ENCODE measurements around the gene DPCD. TPM values are rescaled to one million over a fixed set of nuclear protein-coding genes. Genes with fewer than 3 reads are reported as not detected.
"Not testable (repeated sequence)": the region's sequence is repeated elsewhere in the genome, so short reads cannot be mapped to it uniquely, and the experiment has no call there.

The DPCD gene
- total RNA-seq, 1 experiment from 2014 or later = 36.2 TPM

DNA sequence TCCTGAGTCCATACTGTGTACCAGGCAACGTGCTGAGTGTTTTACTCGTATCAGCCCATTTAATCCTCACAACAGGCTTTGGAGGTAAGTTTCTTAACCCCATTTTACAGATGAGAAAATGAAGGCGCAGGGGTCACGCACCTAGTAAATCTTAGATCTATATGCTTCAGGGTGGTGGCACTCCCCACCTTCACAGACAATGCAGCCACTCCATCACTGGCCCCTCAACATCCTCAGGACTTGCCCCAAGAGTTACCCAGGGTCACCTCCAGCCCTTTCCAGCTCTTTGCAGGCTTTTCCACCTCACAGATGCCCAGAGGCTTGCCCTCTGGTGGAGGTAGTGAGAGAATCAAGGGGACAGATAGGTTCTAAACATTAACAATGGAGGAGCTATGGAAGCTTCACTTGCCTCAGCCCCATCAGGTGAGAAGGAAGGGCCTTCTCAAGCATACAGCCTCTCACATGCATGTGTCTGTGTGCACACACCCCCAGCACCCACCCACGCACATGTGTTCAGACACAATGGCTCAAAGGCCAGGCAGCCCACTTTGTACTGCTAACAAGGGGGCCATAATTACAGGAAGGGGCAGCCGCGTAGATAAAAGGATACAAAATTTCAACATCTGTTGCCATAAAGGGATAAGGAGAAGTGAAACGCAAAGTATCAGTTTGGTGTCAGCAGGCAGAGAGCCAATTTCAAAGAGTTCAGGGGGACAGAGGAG is 29.1 kb downstream of the DPCD start:
- Histone ChIP-seq H3K27me3 (no peaks in the 10 kb centered on the region), H3K27ac (no peak overlapping the region), H3K4me1 (peaks cover 3% of the 10 kb centered on the region; the same call in 1 of the 2 replicates), H3K4me3 (no peak overlapping the region), H3K9me3 (replicated peaks) (no peaks in the 10 kb centered on the region), H3K36me3 (peaks cover 4% of the 10 kb centered on the region; the same call in 1 of the 2 replicates)
- DNase-seq = peak in 1 of 2 experiments; percentile 40

DNA sequence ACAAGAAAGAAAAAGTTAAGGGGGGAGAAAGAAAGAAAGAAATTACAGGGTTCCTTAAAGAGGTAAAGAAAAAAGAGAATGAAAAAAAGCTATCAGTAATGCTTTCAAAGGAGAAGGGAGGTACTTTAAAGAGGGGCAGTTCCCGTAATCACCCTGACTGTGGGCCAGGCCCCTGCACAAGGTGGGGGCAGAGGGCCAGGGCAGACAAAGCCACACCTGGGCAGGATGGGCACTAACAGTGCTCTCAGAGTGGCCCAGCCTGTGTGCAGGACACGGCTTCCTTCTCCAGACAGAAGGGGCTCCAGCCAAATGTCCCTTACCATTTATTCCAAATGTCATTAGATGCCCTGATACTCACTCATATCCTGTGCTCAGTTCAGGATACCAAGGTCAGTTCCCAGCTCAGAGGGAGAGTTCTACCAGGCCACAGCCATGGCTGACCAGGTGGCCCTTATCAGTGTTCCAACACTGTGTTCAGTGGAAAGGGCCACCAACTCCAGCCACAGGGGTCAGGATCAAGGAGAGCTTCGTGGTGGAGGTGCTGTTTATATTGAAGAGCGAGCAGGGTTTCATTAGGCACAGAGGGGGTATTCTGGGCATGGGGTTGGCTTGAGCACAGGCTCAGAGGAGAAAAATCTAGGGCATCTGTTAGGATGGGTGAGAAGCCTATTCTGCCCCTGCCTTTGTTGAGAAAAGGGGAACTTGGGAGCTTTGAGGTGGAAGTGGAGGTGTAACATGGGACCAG is 29.9 kb downstream of the DPCD start:
- H3K9me3 ChIP-seq (replicated peaks) = no peaks in the 10 kb centered on the region
- H3K4me1 ChIP-seq = peaks cover under 1% of the 10 kb centered on the region; the same call in 1 of the 2 replicates
- no peak overlapping the region for H3K4me3 ChIP-seq
- H3K27me3 ChIP-seq = no peaks in the 10 kb centered on the region
- peaks cover 4% of the 10 kb centered on the region; the same call in 1 of the 2 replicates for H3K36me3 ChIP-seq
- H3K27ac ChIP-seq = no peak overlapping the region
- no peak for DNase-seq

DNA sequence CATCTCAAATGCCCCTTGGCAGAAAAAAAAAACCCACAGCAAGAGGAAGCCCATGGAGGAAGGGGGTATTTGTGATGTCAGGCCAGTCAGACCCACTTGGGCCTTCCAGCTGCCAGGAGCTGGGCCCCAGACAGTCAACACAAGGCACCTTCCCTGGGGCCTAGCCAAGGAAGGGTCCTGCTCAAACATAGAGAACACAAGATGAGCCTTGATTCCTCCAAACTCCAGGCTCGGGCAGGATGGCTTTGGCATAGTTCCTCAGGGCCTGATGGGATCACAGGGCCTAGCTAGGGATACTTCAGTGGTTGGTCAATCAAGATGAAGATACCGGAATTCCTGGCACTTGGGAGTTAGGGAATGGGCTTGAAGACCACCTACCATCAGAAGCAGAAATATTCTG is 30.8 kb downstream of the DPCD start:
- peaks cover 13% of the 10 kb centered on the region for H3K36me3 ChIP-seq

GRCh38 chr10:101619983-101620382 is 31.9 kb downstream of the DPCD start:
- Histone ChIP-seq H3K36me3 (peaks cover 14% of the 10 kb centered on the region), H3K4me1 (no peaks in the 10 kb centered on the region)
- no peak for DNase-seq

More for the DNA sequence above, 30.8 kb downstream of the DPCD start:
- peaks cover 4% of the 10 kb centered on the region; the same call in 1 of the 2 replicates for H3K9me3 ChIP-seq (replicated peaks)
- H3K4me1 ChIP-seq = no peaks in the 10 kb centered on the region
- H3K27ac ChIP-seq = no peak overlapping the region
- no peak for DNase-seq
- H3K4me3 ChIP-seq = no peak overlapping the region
- no peaks in the 10 kb centered on the region for H3K27me3 ChIP-seq

GRCh38 chr10:101623528-101623927 is 35.4 kb downstream of the DPCD start:
- Histone ChIP-seq H3K4me3 (no peak overlapping the region), H3K27me3 (no peaks in the 10 kb centered on the region), H3K9me3 (replicated peaks) (peaks cover 4% of the 10 kb centered on the region; the same call in 1 of the 2 replicates), H3K4me1 (no peaks in the 10 kb centered on the region), H3K36me3 (peaks cover 14% of the 10 kb centered on the region), H3K27ac (no peak overlapping the region)
- no peak for DNase-seq

More at GRCh38 chr10:101619983-101620382, 31.9 kb downstream of the DPCD start:
- Histone ChIP-seq H3K27me3 (no peaks in the 10 kb centered on the region), H3K27ac (no peak overlapping the region), H3K4me3 (no peak overlapping the region), H3K9me3 (replicated peaks) (peaks cover 4% of the 10 kb centered on the region; the same call in 1 of the 2 replicates)

- H3K4me1 ChIP-seq = no peaks in the 10 kb centered on the region
- no peak for DNase-seq
- H3K4me3 ChIP-seq = no peak overlapping the region
- no peaks in the 10 kb centered on the region for H3K27me3 ChIP-seq
- H3K27ac ChIP-seq = no peak overlapping the region
- H3K36me3 ChIP-seq = peaks cover 14% of the 10 kb centered on the region
- peaks cover 4% of the 10 kb centered on the region; the same call in 1 of the 2 replicates for H3K9me3 ChIP-seq (replicated peaks)
These were observed 36.5 kb downstream of the DPCD start for GRCh38 chr10:101624526-101625102.

DNA sequence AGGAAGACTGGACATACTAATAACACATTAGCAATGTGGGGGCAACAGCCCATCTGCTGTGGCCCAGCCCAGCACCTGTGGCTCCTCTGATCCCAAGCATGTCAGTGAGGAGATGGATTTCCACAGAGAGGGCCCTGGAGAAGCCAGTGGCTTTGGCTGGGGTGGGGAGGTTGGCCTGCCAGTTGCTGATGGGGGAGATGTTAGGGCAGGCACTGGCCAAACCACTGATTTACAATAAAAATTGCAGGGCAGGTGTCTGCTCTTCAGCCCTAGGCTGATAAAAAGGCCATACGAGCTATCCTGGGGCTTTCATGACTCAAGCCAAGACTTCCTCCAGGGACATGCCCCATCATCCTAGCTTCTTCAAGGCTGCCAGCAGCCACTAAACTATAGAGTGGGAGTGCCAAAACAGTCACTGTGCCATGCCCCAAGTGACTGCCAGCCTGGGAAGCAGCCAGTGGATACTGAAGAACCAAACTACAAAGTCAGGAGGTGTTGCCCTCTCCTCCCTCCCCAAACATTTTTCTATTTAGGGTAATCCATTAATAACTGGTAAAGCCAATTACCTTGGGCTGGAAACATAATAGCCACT is 37.8 kb downstream of the DPCD start:
- no peaks in the 10 kb centered on the region for H3K4me1 ChIP-seq
- H3K9me3 ChIP-seq (replicated peaks) = peaks cover 4% of the 10 kb centered on the region; the same call in 1 of the 2 replicates
- peak in 1 of 2 experiments; percentile 36 for DNase-seq
- H3K27me3 ChIP-seq = no peaks in the 10 kb centered on the region
- no peak overlapping the region for H3K27ac ChIP-seq
- H3K36me3 ChIP-seq = peaks cover 14% of the 10 kb centered on the region
- no peak overlapping the region for H3K4me3 ChIP-seq

GRCh38 chr10:101629837-101630632 is 41.9 kb downstream of the DPCD start:
- DNase-seq = no peak
- Histone ChIP-seq H3K36me3 (no peaks in the 10 kb centered on the region; the same call in none of the 2 replicates), H3K4me1 (no peaks in the 10 kb centered on the region), H3K9me3 (replicated peaks) (no peaks in the 10 kb centered on the region), H3K27me3 (no peaks in the 10 kb centered on the region), H3K4me3 (no peak overlapping the region), H3K27ac (no peak overlapping the region)

DNA sequence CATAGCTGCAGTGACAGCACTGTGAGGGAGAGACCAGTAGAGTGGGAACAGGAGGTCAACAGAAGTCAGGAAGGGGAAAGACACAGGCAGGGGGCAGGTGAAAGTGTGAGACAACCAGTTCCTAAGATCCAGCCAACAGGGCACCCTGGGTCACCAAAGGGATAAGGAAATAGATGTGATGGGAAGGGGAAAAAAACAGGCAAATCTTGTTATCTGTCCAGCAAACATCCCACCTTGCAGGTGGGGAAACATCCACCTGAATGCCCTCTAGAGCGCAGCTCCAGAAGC is 42.5 kb downstream of the DPCD start:
- Histone ChIP-seq H3K9me3 (replicated peaks) (no peaks in the 10 kb centered on the region), H3K4me1 (no peaks in the 10 kb centered on the region), H3K4me3 (no peak overlapping the region), H3K27me3 (no peaks in the 10 kb centered on the region), H3K36me3 (no peaks in the 10 kb centered on the region; the same call in none of the 2 replicates), H3K27ac (no peak overlapping the region)
- DNase-seq = no peak

DNA sequence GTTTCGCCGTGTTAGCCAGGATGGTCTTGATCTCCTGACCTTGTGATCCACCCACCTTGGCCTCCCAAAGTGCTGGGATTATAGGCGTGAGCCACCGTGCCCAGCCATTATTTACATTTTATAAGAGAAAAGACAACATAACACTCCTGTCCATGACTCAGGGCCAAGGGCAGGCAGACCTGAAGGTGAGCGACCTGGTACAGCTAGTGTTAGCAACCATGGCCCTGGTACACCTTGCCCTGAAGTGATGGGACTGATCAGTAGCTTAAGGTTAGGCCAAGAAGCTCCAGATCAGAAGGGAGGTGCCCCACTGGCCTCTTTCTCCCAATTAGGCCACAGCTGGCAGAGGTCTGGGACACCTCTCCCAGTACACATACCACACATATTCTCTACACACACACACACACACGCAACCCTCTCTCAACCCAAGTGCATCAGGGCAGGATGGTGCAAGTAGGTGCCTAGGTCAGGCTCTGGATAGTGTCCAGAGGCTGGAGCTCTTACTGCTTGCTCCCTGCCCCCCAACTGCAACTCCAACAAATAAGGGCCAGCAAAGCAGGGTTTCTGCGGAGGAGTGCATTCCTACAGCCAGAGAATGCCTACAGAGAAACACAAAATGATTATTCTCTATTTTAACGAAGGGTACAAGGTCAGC is 43.8 kb downstream of the DPCD start:
- Histone ChIP-seq H3K9me3 (replicated peaks) (no peaks in the 10 kb centered on the region), H3K4me3 (no peak overlapping the region), H3K4me1 (no peaks in the 10 kb centered on the region), H3K27me3 (no peaks in the 10 kb centered on the region), H3K27ac (no peak overlapping the region), H3K36me3 (peaks cover 3% of the 10 kb centered on the region)
- no peak for DNase-seq

DNA sequence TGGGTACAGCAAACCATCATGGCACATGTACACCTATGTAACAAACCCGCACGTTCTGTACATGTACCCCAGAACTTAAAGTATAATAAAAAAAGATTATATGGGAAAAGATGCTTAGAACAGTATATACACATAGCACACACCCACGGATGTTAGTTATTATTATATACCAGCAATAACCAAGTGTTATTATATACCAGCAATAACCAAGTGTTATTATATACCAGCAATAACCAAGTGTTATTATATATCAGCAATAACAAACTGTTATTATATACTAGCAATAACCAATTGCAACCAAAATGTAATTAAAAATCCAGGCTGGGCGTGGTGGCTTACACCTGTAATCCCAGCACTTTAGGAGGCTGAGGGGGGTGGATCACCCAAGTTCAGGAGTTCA is 45.4 kb downstream of the DPCD start:
- not testable (repeated sequence) for DNase-seq; H3K27me3 ChIP-seq; H3K4me1 ChIP-seq; H3K9me3 ChIP-seq (replicated peaks); H3K36me3 ChIP-seq; H3K27ac ChIP-seq; H3K4me3 ChIP-seq

- DNase-seq = no peak
- no peaks in the 10 kb centered on the region for H3K27me3 ChIP-seq
- no peak overlapping the region for H3K27ac ChIP-seq
- peaks cover 7% of the 10 kb centered on the region for H3K36me3 ChIP-seq
- H3K9me3 ChIP-seq (replicated peaks) = no peaks in the 10 kb centered on the region
- no peak overlapping the region for H3K4me3 ChIP-seq
- no peaks in the 10 kb centered on the region for H3K4me1 ChIP-seq
These were observed 51.2 kb downstream of the DPCD start for GRCh38 chr10:101639141-101639900.

GRCh38 chr10:101643546-101643945 is 55.4 kb downstream of the DPCD start:
- H3K36me3 ChIP-seq = no peaks in the 10 kb centered on the region
- no peak overlapping the region for H3K4me3 ChIP-seq
- no peaks in the 10 kb centered on the region for H3K4me1 ChIP-seq
- no peak for DNase-seq
- no peaks in the 10 kb centered on the region for H3K27me3 ChIP-seq
- H3K9me3 ChIP-seq (replicated peaks) = no peaks in the 10 kb centered on the region
- no peak overlapping the region for H3K27ac ChIP-seq

All from SJCRH30 (cell line).